ENCODE results near the gene CYP26B1.
"Not testable (repeated sequence)": the region's sequence is repeated elsewhere in the genome, so short reads cannot be mapped to it uniquely, and the experiment has no call there.

- TF ChIP-seq POLR2AphosphoS5 (IDR thresholded peaks at IDR 0.05; ENCODE audit: low read depth, low read length); POLR2A (IDR thresholded peaks at IDR 0.05; ENCODE audit: control extremely low read depth in 1 of 2, low read depth in 2 of 2, low read length in 2 of 2); USF2 (IDR thresholded peaks at IDR 0.05; ENCODE audit: low read length); SP1 (IDR thresholded peaks at IDR 0.05; ENCODE audit: low read depth, low read length); CTCF (IDR thresholded peaks at IDR 0.05; ENCODE audit: control extremely low read depth in 1 of 3, insufficient read depth in 1 of 3, low read depth in 1 of 3, low read length in 3 of 3); TEAD4 (IDR thresholded peaks at IDR 0.05; ENCODE audit: low read depth, low read length); TBP (IDR thresholded peaks at IDR 0.05; ENCODE audit: low read depth, low read length); EZH2 (IDR thresholded peaks at IDR 0.05; ENCODE audit: low read depth, low read length, severe bottlenecking); GTF2F1 (IDR thresholded peaks at IDR 0.05; ENCODE audit: borderline replicate concordance, low read depth, low read length); KDM4A (IDR thresholded peaks at IDR 0.05; ENCODE audit: low read depth, low read length, severe bottlenecking); ZNF274 (IDR thresholded peaks at IDR 0.05; ENCODE audit: borderline replicate concordance, extremely low read depth, low read length); SP4 (IDR thresholded peaks at IDR 0.05; ENCODE audit: low read length): not testable (repeated sequence)
Measured at GRCh38 chr2:72086871-72087633, 60.6 kb downstream of the CYP26B1 start.

All from H1 (cell line).